Prostate gland (tissue), 2 donors: Measurements from ENCODE around the gene TTC23. TPM values are rescaled to one million over a fixed set of nuclear protein-coding genes. Genes with fewer than 3 reads are reported as not detected.

ENCODE experiments used
- DNase-seq: peaks from one replicate; pipeline ENCODE4 v3.0.0-alpha.2; 2019; ENCODE audit warnings: low spot score
- H3K27ac ChIP-seq, 2 donors: fragments of 200-600 bp; sonication (generic); 2 replicates each; pipeline ENCODE4 v1.5.1; 2017 to 2019
- H3K27me3 ChIP-seq: fragments of 200-600 bp; sonication (generic); replicated peaks from 2 replicates; pipeline ENCODE4 v1.5.1; 2019; ENCODE audit not compliant: insufficient read depth
- H3K36me3 ChIP-seq, 2 donors: fragments of 200-600 bp; sonication (generic); 1 replicate in 1 of 2; 2 replicates in 1 of 2; pipeline versions ENCODE4 v1.5.1 to v1.8.1; 2017 to 2019
- H3K4me1 ChIP-seq: fragments of 200-600 bp; sonication (generic); replicated peaks from 2 replicates; pipeline ENCODE4 v1.5.1; 2019
- H3K4me3 ChIP-seq, 2 donors: fragments of 200-600 bp; sonication (generic); 2 replicates each; pipeline ENCODE4 v1.5.1; 2017 to 2019
- H3K9me3 ChIP-seq: fragments of 200-600 bp; sonication (generic); 2 replicates; pipeline ENCODE4 v1.5.1; 2017
- CTCF ChIP-seq, 4 experiments: fragments of 200-600 bp in 2 of 4; fragments of 450-650 bp in 2 of 4; sonication (generic) in 2 of 4; IDR thresholded peaks; 1 replicate in 3 of 4; 2 replicates in 1 of 4; pipeline ENCODE4 v1.5.1; 2016 to 2019; ENCODE audit warnings: antibody characterized with exemption in 4 of 4, mild to moderate bottlenecking in 2 of 4, moderate library complexity in 2 of 4
- POLR2A ChIP-seq: fragments of 450-650 bp; IDR thresholded peaks from one replicate; pipeline ENCODE4 v1.6.1; 2016; ENCODE audit warnings: antibody characterized with exemption, mild to moderate bottlenecking
- POLR2AphosphoS5 ChIP-seq: sonication (generic); formaldehyde crosslinking; IDR thresholded peaks from one replicate; pipeline ENCODE4 v1.6.1; 2017; ENCODE audit warnings: antibody characterized with exemption
- WGBS: methylation state at CpG from one replicate; pipeline ENCODE4 v1.1.5; 2018; 5-methylcytosine and 5-hydroxymethylcytosine counted together
- intact Hi-C: fragments of 100-400 bp; cut with DNase I; formaldehyde crosslinking; loops from one replicate; pipeline ENCODE4 v1.14.2; 2022
- total RNA-seq, 2 donors: library from RNA; depleted of rRNA; stranded (reverse); fragments of >200 nt; gene quantifications; one replicate each; pipeline ENCODE4 v1.1.0, GENCODE V29; 2016

The TTC23 gene
- total RNA-seq, 2 donors from 2014 or later: 18.1 to 39.5 TPM

GRCh38 chr15:99106417-99107220 is 142.8 kb downstream of the TTC23 start:
- WGBS: 57% methylated on average over 15 of the region's 15 CpGs
- intact Hi-C loops: loop anchor here (5.0 to 10.0 kb wide), 3 partner anchors 66 to 598 kb away; partner anchors contain the start of gene MEF2A
- Histone ChIP-seq H3K9me3 (no peaks in the 10 kb centered on the region), H3K36me3 (no peaks in the 10 kb centered on the region), H3K27ac (peak overlapping the region; percentile 77 to 83), H3K27me3 (no peaks in the 10 kb centered on the region), H3K4me1 (no peaks in the 10 kb centered on the region), H3K4me3 (peak overlapping the region; percentile 50 to 51)
- TF ChIP-seq CTCF (IDR thresholded peaks at IDR 0.05): no peak
- TF ChIP-seq POLR2A: no peak
- TF ChIP-seq POLR2AphosphoS5: no peak
- no peak for DNase-seq

DNA sequence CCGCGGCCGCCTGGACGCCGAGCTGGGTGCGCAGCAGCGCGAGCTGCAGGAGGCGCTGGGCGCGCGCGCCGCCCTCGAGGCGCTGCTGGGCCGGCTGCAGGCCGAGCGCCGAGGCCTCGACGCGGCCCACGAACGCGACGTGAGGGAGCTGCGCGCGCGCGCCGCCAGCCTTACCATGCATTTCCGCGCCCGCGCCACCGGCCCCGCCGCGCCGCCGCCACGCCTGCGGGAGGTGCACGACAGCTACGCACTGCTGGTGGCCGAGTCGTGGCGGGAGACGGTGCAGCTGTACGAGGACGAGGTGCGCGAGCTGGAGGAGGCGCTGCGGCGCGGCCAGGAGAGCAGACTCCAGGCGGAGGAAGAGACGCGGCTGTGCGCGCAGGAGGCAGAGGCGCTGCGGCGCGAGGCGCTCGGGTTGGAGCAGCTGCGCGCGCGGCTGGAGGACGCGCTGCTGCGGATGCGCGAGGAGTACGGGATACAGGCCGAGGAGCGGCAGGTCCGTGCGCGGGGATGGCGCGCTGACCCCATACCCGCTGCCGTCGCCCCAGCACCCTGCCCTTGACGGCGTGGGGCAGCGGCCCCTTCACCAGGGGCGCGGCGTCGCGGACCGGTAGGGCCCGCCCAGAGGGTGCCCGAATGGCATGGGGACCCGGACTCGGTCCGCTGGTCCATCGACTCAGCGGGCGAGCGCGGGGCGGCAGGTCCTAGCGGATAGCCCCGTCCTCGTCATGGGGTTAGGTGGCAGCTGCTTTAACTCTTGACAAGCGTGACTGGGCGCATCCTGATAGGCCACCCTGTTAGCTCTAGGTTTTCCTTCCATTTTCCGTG is 143.7 kb downstream of the TTC23 start:
- Histone ChIP-seq H3K9me3 (no peaks in the 10 kb centered on the region), H3K27ac (peak overlapping the region; percentile 77 to 83), H3K4me3 (peak overlapping the region; percentile 50 to 51), H3K36me3 (no peaks in the 10 kb centered on the region), H3K4me1 (no peaks in the 10 kb centered on the region), H3K27me3 (no peaks in the 10 kb centered on the region)
- TF ChIP-seq POLR2AphosphoS5 (no peak), POLR2A (no peak), CTCF (IDR thresholded peaks at IDR 0.05) (peak in 1 of 4 experiments; percentile 6)
- DNase-seq: no peak
- 4% methylated on average over 95 of the region's 116 CpGs for WGBS
- intact Hi-C loops: loop anchor here (5.0 to 10.0 kb wide), 3 partner anchors 67 to 599 kb away; partner anchors contain the start of gene MEF2A

- peak within 1 kb of the TSS; percentile 77 to 83 for H3K27ac ChIP-seq
- WGBS: 0% methylated on average over 39 of the region's 91 CpGs
- H3K36me3 ChIP-seq: no peaks in the 10 kb centered on the region
- TF ChIP-seq POLR2AphosphoS5 (peak; percentile 36), POLR2A (peak; percentile 50), CTCF (IDR thresholded peaks at IDR 0.05) (peak; percentile 72 to 94 (median 88))
- H3K27me3 ChIP-seq: no peaks in the 10 kb centered on the region
- no peaks in the 10 kb centered on the region for H3K9me3 ChIP-seq
- H3K4me1 ChIP-seq: no peaks in the 10 kb centered on the region
- H3K4me3 ChIP-seq: peak within 1 kb of the TSS; percentile 50 to 51
- DNase-seq: peak; percentile 63
- intact Hi-C loops: loop anchor here (5.0 to 10.0 kb wide), 3 partner anchors 67 to 600 kb away; partner anchors contain the start of gene MEF2A
Measured at GRCh38 chr15:99104788-99105513, 144.4 kb downstream of the TTC23 start, which contains the start of gene SYNM. Gene SYNM (plus strand): TSS chr15:99105080. CDS start chr15:99105200, 120 bp downstream.

GRCh38 chr15:99103279-99103678 is 146.1 kb downstream of the TTC23 start:
- no peaks in the 10 kb centered on the region for H3K27me3 ChIP-seq
- no peaks in the 10 kb centered on the region for H3K4me1 ChIP-seq
- no peak for TF ChIP-seq POLR2AphosphoS5
- no peak for TF ChIP-seq CTCF (IDR thresholded peaks at IDR 0.05)
- TF ChIP-seq POLR2A: no peak
- no peaks in the 10 kb centered on the region for H3K9me3 ChIP-seq
- intact Hi-C loops: loop anchor here (10.0 kb wide), 2 partner anchors 462 to 602 kb away; partner anchors contain the start of gene MEF2A
- no peak overlapping the region for H3K4me3 ChIP-seq
- H3K36me3 ChIP-seq: no peaks in the 10 kb centered on the region
- WGBS: 98% methylated on average over 2 of the region's 2 CpGs
- no peak overlapping the region for H3K27ac ChIP-seq
- DNase-seq: no peak
